ENCODE results near the gene ENDOD1. TPM values are rescaled to one million over a fixed set of nuclear protein-coding genes. Genes with fewer than 3 reads are reported as not detected.

ENDOD1 gene
- total RNA-seq (10 to 100 TPM; 33.0 to 55.1 TPM), polyA plus RNA-seq (10 to 100 TPM; 10.4 to 17.0 TPM)
- long read RNA-seq, donor 1, full-length matches to known transcripts, result 7 of 7 reads
- long read RNA-seq, donor 1, partial matches to known transcripts, result 0 of 7 reads
- long read RNA-seq, donor 1, other reads (novel, unspliced or antisense), result 0 of 7 reads
- long read RNA-seq, donor 2, full-length matches to known transcripts, result 5 of 5 reads
- long read RNA-seq, donor 2, partial matches to known transcripts, result 0 of 5 reads
- long read RNA-seq, donor 2, other reads (novel, unspliced or antisense), result 0 of 5 reads
- long read RNA-seq, donor 3, full-length matches to known transcripts, result 9 of 9 reads
- long read RNA-seq, donor 3, partial matches to known transcripts, result 0 of 9 reads
- long read RNA-seq, donor 3, other reads (novel, unspliced or antisense), result 0 of 9 reads
- long read RNA-seq, donor 4, full-length matches to known transcripts, result 2 of 11 reads
- long read RNA-seq, donor 4, partial matches to known transcripts, result 9 of 11 reads
- long read RNA-seq, donor 4, other reads (novel, unspliced or antisense), result 0 of 11 reads
- long read RNA-seq, donor 5, full-length matches to known transcripts, result 12 of 24 reads
- long read RNA-seq, donor 5, partial matches to known transcripts, result 12 of 24 reads
- long read RNA-seq, donor 5, other reads (novel, unspliced or antisense), result 0 of 24 reads

- H3K9ac ChIP-seq (ENCODE audit: insufficient read depth in 1 of 2, low read length in 2 of 2), result peak within 1 kb of the TSS; percentile 21 to 45
- H3K4me3 ChIP-seq, result peak within 1 kb of the TSS; percentile 76
- no peaks in the 10 kb centered on the region for H3K36me3 ChIP-seq (ENCODE audit: control insufficient read depth in 4 of 4, insufficient read depth in 4 of 4, low read length in 4 of 4)
- peaks cover 2 to 14% (median 5%) of the 10 kb centered on the region in 5 donors for H3K4me1 ChIP-seq (ENCODE audit: control insufficient read depth in 5 of 5, insufficient read depth in 5 of 5, low read length in 5 of 5)
- TF ChIP-seq CTCF (IDR thresholded peaks at IDR 0.05; ENCODE audit: control extremely low read depth, extremely low read depth), result no peak
- H3K9me3 ChIP-seq (ENCODE audit: control insufficient read depth in 4 of 4, insufficient read depth in 3 of 4, low read length in 3 of 4), result no peaks in the 10 kb centered on the region
- peak within 1 kb of the TSS; percentile 88 to 95 for H3K27ac ChIP-seq (ENCODE audit: low read depth in 1 of 2, low read length in 1 of 2)
- H3K27me3 ChIP-seq (ENCODE audit: control insufficient read depth in 3 of 3, insufficient read depth in 3 of 3, low read length in 2 of 3), result no peaks in the 10 kb centered on the region
- ATAC-seq (ENCODE audit: insufficient read depth, low FRiP score) (peak; percentile 99), DNase-seq (peak; percentile 91 to 93 (median 91))
- WGBS, 2 donors, result 0 to 1% methylated on average over 100 to 106 of the region's 106 CpGs
Observed at GRCh38 chr11:95089620-95090542, at the start of gene ENDOD1. ENDOD1 (plus strand) TSS chr11:95089846; CDS start chr11:95089928, 82 bp downstream.

GRCh38 chr11:95042239-95042638 lies 47.4 kb upstream of the ENDOD1 start:
- TF ChIP-seq CTCF (IDR thresholded peaks at IDR 0.05; ENCODE audit: control extremely low read depth, extremely low read depth), result no peak
- peaks cover 0 to 16% (median 0%) of the 10 kb centered on the region in 5 donors for H3K4me1 ChIP-seq (ENCODE audit: control insufficient read depth in 5 of 5, insufficient read depth in 5 of 5, low read length in 5 of 5)
- ATAC-seq (ENCODE audit: insufficient read depth, low FRiP score), result no peak

GRCh38 chr11:95042906-95043305 lies 46.7 kb upstream of the ENDOD1 start:
- peaks cover 0 to 2% (median 0%) of the 10 kb centered on the region in 4 donors for H3K9me3 ChIP-seq (ENCODE audit: control insufficient read depth in 4 of 4, insufficient read depth in 3 of 4, low read length in 3 of 4)
- WGBS, 2 donors, result 90 to 100% methylated on average over 3 of the region's 3 CpGs
- no peaks in the 10 kb centered on the region for H3K36me3 ChIP-seq (ENCODE audit: control insufficient read depth in 4 of 4, insufficient read depth in 4 of 4, low read length in 4 of 4)
- no peak for ATAC-seq (ENCODE audit: insufficient read depth, low FRiP score)
- H3K27ac ChIP-seq (ENCODE audit: low read depth in 1 of 2, low read length in 1 of 2), result no peak overlapping the region
- no peak overlapping the region for H3K4me3 ChIP-seq
- H3K9ac ChIP-seq (ENCODE audit: insufficient read depth in 1 of 2, low read length in 2 of 2), result no peak overlapping the region
- no peaks in the 10 kb centered on the region for H3K27me3 ChIP-seq (ENCODE audit: control insufficient read depth in 3 of 3, insufficient read depth in 3 of 3, low read length in 2 of 3)
- TF ChIP-seq CTCF (IDR thresholded peaks at IDR 0.05; ENCODE audit: control extremely low read depth, extremely low read depth), result no peak
- DNase-seq, result no peak
- H3K4me1 ChIP-seq (ENCODE audit: control insufficient read depth in 5 of 5, insufficient read depth in 5 of 5, low read length in 5 of 5), result peaks cover 0 to 16% (median 0%) of the 10 kb centered on the region in 5 donors

More at GRCh38 chr11:95042239-95042638, 47.4 kb upstream of the ENDOD1 start:
- Histone ChIP-seq H3K27ac (ENCODE audit: low read depth in 1 of 2, low read length in 1 of 2) (no peak overlapping the region), H3K9ac (ENCODE audit: insufficient read depth in 1 of 2, low read length in 2 of 2) (no peak overlapping the region), H3K9me3 (ENCODE audit: control insufficient read depth in 4 of 4, insufficient read depth in 3 of 4, low read length in 3 of 4) (peaks cover 0 to 3% (median 0%) of the 10 kb centered on the region in 4 donors), H3K27me3 (ENCODE audit: control insufficient read depth in 3 of 3, insufficient read depth in 3 of 3, low read length in 2 of 3) (peaks cover 0 to under 1% (median 0%) of the 10 kb centered on the region in 3 donors), H3K36me3 (ENCODE audit: control insufficient read depth in 4 of 4, insufficient read depth in 4 of 4, low read length in 4 of 4) (no peaks in the 10 kb centered on the region), H3K4me3 (no peak overlapping the region)
- DNase-seq, result no peak
- 98 to 100% methylated on average over 1 of the region's 1 CpG for WGBS, 2 donors
